ENCODE data around the gene ZNF541. TPM values are rescaled to one million over a fixed set of nuclear protein-coding genes. Genes with fewer than 3 reads are reported as not detected.
"Not testable (repeated sequence)": the region's sequence is repeated elsewhere in the genome, so short reads cannot be mapped to it uniquely, and the experiment has no call there.

The ZNF541 gene
- total RNA-seq, 1 donor from 2014 or later, result not detected

GRCh38 chr19:47593860-47594259 is 20.9 kb upstream of the ZNF541 start:
- Histone ChIP-seq H3K27me3 (no peaks in the 10 kb centered on the region), H3K4me3 (no peak overlapping the region), H3K4me1 (peaks cover 0 to 5% of the 10 kb centered on the region in 2 donors), H3K27ac (no peak overlapping the region), H3K9me3 (no peaks in the 10 kb centered on the region), H3K36me3 (no peaks in the 10 kb centered on the region)
- no peak for TF ChIP-seq CTCF (IDR thresholded peaks at IDR 0.05)
- intact Hi-C loops (cut with DNase I), result no loop called here
- no peak for DNase-seq (ENCODE audit: low spot score in 2 of 2)

GRCh38 chr19:47589824-47590223 is 16.9 kb upstream of the ZNF541 start:
- Histone ChIP-seq H3K9me3 (peaks cover 0 to 9% of the 10 kb centered on the region in 2 donors), H3K27me3 (no peaks in the 10 kb centered on the region), H3K36me3 (no peaks in the 10 kb centered on the region), H3K4me3 (no peak overlapping the region), H3K27ac (no peak overlapping the region), H3K4me1 (no peaks in the 10 kb centered on the region)
- intact Hi-C loops (cut with DNase I), result no loop called here
- no peak for TF ChIP-seq CTCF (IDR thresholded peaks at IDR 0.05)
- no peak for DNase-seq (ENCODE audit: low spot score in 2 of 2)

GRCh38 chr19:47587295-47587694 is 14.3 kb upstream of the ZNF541 start:
- intact Hi-C loops (cut with DNase I), result no loop called here
- Histone ChIP-seq H3K36me3 (no peaks in the 10 kb centered on the region), H3K4me1 (no peaks in the 10 kb centered on the region), H3K27ac (no peak overlapping the region), H3K27me3 (no peaks in the 10 kb centered on the region), H3K9me3 (peaks cover 0 to 9% of the 10 kb centered on the region in 2 donors), H3K4me3 (no peak overlapping the region)
- DNase-seq (ENCODE audit: low spot score in 2 of 2), result no peak
- no peak for TF ChIP-seq CTCF (IDR thresholded peaks at IDR 0.05)

GRCh38 chr19:47583161-47583560 is 10.2 kb upstream of the ZNF541 start:
- H3K27ac ChIP-seq; H3K27me3 ChIP-seq; intact Hi-C loops (cut with DNase I); H3K4me1 ChIP-seq; H3K4me3 ChIP-seq; H3K36me3 ChIP-seq; H3K9me3 ChIP-seq; DNase-seq (ENCODE audit: low spot score in 2 of 2): not testable (repeated sequence)

GRCh38 chr19:47582320-47582909 is 9.5 kb upstream of the ZNF541 start:
- Histone ChIP-seq H3K4me3 (no peak overlapping the region), H3K9me3 (peaks cover 0 to 9% of the 10 kb centered on the region in 2 donors), H3K27me3 (no peaks in the 10 kb centered on the region), H3K27ac (no peak overlapping the region), H3K4me1 (no peaks in the 10 kb centered on the region), H3K36me3 (no peaks in the 10 kb centered on the region)
- TF ChIP-seq CTCF (IDR thresholded peaks at IDR 0.05), result no peak
- intact Hi-C loops (cut with DNase I), result no loop called here
- no peak for DNase-seq (ENCODE audit: low spot score in 2 of 2)

- DNase-seq (ENCODE audit: low spot score in 2 of 2), result no peak
- intact Hi-C loops (cut with DNase I), result no loop called here
- Histone ChIP-seq H3K9me3 (peaks cover 0 to 9% of the 10 kb centered on the region in 2 donors), H3K36me3 (no peaks in the 10 kb centered on the region), H3K27me3 (no peaks in the 10 kb centered on the region), H3K4me1 (no peaks in the 10 kb centered on the region), H3K4me3 (no peak overlapping the region), H3K27ac (no peak overlapping the region)
- TF ChIP-seq CTCF (IDR thresholded peaks at IDR 0.05), result no peak
Observed at GRCh38 chr19:47581605-47582319, 8.8 kb upstream of the ZNF541 start.
